Liver (tissue), 5 donors: ENCODE results near the gene COMMD1. TPM values are rescaled to one million over a fixed set of nuclear protein-coding genes. Genes with fewer than 3 reads are reported as not detected.

ENCODE experiments used
- polyA plus RNA-seq, 2 donors: library from polyadenylated mRNA; stranded (reverse) in 1 of 2; unstranded in 1 of 2; fragments of 200-250 nt in 1 of 2; fragments of >200 nt in 1 of 2; fragmentation: Nextera tagmentation in 1 of 2; extraction: Ambion mirVana in 1 of 2; gene quantifications; one replicate each; pipeline versions ENCODE4 v1.2.1 to v1.2.3, GENCODE V29; 2013 to 2015
- small RNA-seq: library from RNA; depleted of rRNA; stranded (forward); fragments of <200 nt; gene quantifications from one replicate; pipeline ENCODE3, GENCODE V24; 2014
- total RNA-seq, 2 donors: library from RNA; depleted of rRNA; stranded (reverse); fragments of >200 nt; gene quantifications; one replicate each; pipeline ENCODE4 v1.2.3, GENCODE V29; 2014
- donor health status: healthy.
- donor health status: healthy.
- donor health status: healthy.

The COMMD1 gene
- total and polyA plus RNA-seq, 4 donors = 17.4 to 47.9 (median 20.7) TPM

Small RNA genes within 50 kb of the gene (small RNA-seq; reads per million reads assigned to genes)
- gene RF00019 = not detected

Other genes with a start within 250 kb of the COMMD1 start
- gene FAM161A, start 51.6 kb upstream of the COMMD1 start, total RNA-seq = under 1 TPM; 0.59 to 0.98 TPM
- gene FAM161A, start 51.6 kb upstream of the COMMD1 start, polyA plus RNA-seq = 1 to 10 TPM in 1 of 2 donors, under 1 TPM in 1; 0.54 to 1.2 TPM
- gene CCT4, start 17.0 kb upstream of the COMMD1 start, total RNA-seq = 10 to 100 TPM; 35.7 to 65.2 TPM
- gene CCT4, start 17.0 kb upstream of the COMMD1 start, polyA plus RNA-seq = 10 to 100 TPM; 37.8 to 39.0 TPM